Activated CD8-positive, alpha-beta memory T cell treated with anti-CD3 and anti-CD28 coated beads, Interleukin-2, amount 50 U/mL, for 1 hour (primary cell): Measurements from ENCODE around the gene CRABP2.

Source experiments
- DNase-seq: peaks from one replicate; pipeline ENCODE4 v3.0.0-alpha.2; 2020; ENCODE audit errors: extremely low read depth

Gene CRABP2

DNA sequence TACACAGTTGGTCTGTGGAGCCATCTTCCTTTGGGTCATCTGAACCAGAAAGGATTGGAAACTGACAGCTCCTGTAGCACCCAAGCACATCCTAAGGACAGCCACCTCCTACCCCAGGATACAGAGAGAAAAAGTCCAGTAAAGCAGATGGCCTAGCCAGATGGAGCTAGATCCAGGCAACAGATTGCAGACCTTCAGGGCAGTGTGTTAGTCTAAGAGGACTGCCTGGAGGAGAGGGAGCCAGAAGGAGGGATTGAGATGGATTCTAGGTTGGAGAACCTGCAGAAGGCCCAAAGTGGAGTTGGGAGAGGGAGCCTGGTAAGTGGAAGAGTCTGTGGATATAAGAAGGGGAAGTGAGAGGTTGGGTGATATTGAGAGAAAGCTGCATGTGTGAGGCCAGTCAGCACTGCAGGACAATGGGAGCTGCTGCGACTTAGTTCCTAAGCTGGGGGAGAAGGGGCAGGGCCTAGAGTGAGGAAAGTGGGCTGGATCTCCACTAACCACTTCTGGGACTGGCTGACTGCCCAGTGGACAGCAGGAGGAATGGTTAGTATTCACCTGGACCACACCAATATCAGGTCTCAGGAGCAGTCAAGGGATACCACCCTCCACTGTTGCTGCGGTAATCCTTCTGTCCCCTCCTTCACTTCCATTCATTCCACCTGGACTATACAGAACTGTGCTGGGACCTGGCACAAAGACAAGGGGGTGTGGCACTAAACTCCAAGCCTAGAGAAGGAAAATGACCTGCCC is 50.1 kb downstream of the CRABP2 start:
- no peak for DNase-seq

DNA sequence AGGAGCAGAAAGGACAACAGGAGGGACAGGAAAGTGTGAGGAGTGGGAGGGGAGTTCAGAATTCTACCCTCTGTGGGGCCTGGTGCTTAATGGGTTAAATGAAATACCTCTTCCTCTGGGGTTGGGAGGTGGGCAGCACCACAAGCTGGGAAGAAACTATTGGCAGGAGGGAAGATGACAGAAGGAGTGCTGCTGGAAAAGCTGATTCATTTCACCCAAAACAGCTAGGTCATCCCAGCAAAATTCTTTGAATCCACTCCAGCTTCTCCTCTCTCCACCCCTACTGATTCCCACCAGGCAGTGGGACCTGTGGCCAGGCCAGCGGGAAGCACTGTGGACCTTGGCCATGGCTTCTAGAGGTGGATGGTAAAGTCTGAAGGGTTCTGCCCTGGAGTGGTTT is 50.7 kb downstream of the CRABP2 start:
- DNase-seq, result no peak

GRCh38 chr1:156652992-156653355 is 52.4 kb downstream of the CRABP2 start:
- no peak for DNase-seq

DNA sequence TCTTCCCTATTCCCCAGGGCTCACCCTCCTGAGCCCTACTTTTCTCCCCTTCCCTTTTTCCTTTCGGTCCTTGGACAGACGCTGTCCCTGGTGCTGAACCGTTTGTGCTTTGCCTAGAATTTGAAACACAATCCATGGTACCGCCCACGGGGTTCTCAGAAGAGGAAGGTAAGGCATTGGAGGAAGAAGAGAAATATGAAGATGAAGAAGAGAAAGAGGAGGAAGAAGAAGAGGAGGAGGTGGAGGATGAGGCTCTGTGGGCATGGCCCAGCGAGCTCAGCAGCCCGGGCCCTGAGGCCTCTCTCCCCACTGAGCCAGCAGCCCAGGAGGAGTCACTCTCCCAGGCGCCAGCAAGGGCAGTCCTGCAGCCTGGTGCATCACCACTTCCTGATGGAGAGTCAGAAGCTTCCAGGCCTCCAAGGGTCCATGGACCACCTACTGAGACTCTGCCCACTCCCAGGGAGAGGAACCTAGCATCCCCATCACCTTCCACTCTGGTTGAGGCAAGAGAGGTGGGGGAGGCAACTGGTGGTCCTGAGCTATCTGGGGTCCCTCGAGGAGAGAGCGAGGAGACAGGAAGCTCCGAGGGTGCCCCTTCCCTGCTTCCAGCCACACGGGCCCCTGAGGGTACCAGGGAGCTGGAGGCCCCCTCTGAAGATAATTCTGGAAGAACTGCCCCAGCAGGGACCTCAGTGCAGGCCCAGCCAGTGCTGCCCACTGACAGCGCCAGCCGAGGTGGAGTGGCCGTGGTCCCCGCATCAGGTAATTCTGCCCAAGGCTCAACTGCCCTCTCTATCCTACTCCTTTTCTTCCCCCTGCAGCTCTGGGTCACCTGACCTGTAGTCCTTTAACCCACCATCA is 53.0 kb downstream of the CRABP2 start:
- DNase-seq, result no peak
